ENCODE measurements around the gene UBR2.
"Not testable (repeated sequence)": the region's sequence is repeated elsewhere in the genome, so short reads cannot be mapped to it uniquely, and the experiment has no call there.

Gene UBR2

GRCh38 chr6:42726485-42727086, 162.8 kb downstream of the UBR2 start:
- peak in 1 of 2 donors; percentile 53 for DNase-seq (ENCODE audit: low read depth in 2 of 2)

GRCh38 chr6:42727087-42727611, 163.3 kb downstream of the UBR2 start:
- DNase-seq (ENCODE audit: low read depth in 2 of 2), result no peak

GRCh38 chr6:42727627-42728026, 163.8 kb downstream of the UBR2 start:
- DNase-seq (ENCODE audit: low read depth in 2 of 2), result no peak

- DNase-seq (ENCODE audit: low read depth in 2 of 2), result no peak
These were observed 165.9 kb downstream of the UBR2 start for GRCh38 chr6:42729731-42730130.

- not testable (repeated sequence) for DNase-seq (ENCODE audit: low read depth in 2 of 2)
These were observed 170.1 kb downstream of the UBR2 start for GRCh38 chr6:42733867-42734481.

- no peak for DNase-seq (ENCODE audit: low read depth in 2 of 2)
These were observed 172.1 kb downstream of the UBR2 start for GRCh38 chr6:42735976-42736375.

GRCh38 chr6:42740725-42741124, 176.9 kb downstream of the UBR2 start:
- no peak for DNase-seq (ENCODE audit: low read depth in 2 of 2)

GRCh38 chr6:42742116-42742894, 178.5 kb downstream of the UBR2 start:
- no peak for DNase-seq (ENCODE audit: low read depth in 2 of 2)
